Measurements from ENCODE around the gene NUDT14. TPM values are rescaled to one million over a fixed set of nuclear protein-coding genes. Genes with fewer than 3 reads are reported as not detected.

Gene NUDT14
- polyA plus RNA-seq, 3 donors, result 22.0 to 37.4 (median 23.9) TPM

GRCh38 chr14:105173145-105173544 lies 8.0 kb downstream of the NUDT14 start:
- no peaks in the 10 kb centered on the region for H3K9me3 ChIP-seq (replicated peaks in 1 of 2; ENCODE audit: control insufficient read depth in 1 of 2, insufficient read depth in 1 of 2, low read length in 2 of 2)
- H3K27me3 ChIP-seq (ENCODE audit: control insufficient read depth in 2 of 2, insufficient read depth in 2 of 2, low read length in 2 of 2), result peaks cover 16 to 54% of the 10 kb centered on the region in 2 donors
- no peak overlapping the region for H3K4me2 ChIP-seq (replicated peaks; ENCODE audit: extremely low read depth, low read length, poor library complexity, severe bottlenecking)
- Mint-ChIP-seq H3K4me3 (no peak overlapping the region), H3K27ac (no peak overlapping the region), H3K27me3 (ENCODE audit: low read depth in 3 of 3) (peaks cover 48 to 86% (median 55%) of the 10 kb centered on the region in 3 donors), H3K4me1 (peaks cover 14% of the 10 kb centered on the region), H3K36me3 (no peaks in the 10 kb centered on the region), H3K9me3 (peaks cover 0 to 17% (median 0%) of the 10 kb centered on the region in 7 donors)
- H3K4me3 ChIP-seq (replicated peaks in 1 of 3; ENCODE audit: low read depth in 2 of 3, low read length in 3 of 3), result no peak overlapping the region
- DNase-seq, result no peak
- H3K4me1 ChIP-seq (ENCODE audit: control insufficient read depth in 1 of 2, insufficient read depth in 2 of 2, low read length in 2 of 2), result peaks cover 9 to 14% of the 10 kb centered on the region in 2 donors
- no peak overlapping the region for H2AFZ ChIP-seq (ENCODE audit: insufficient read depth, low read depth, low read length, poor library complexity, severe bottlenecking)
- 84% methylated on average over 7 of the region's 13 CpGs for WGBS (ENCODE audit: insufficient coverage)
- H3K36me3 ChIP-seq (replicated peaks in 1 of 2; ENCODE audit: control insufficient read depth in 1 of 2, insufficient read depth in 2 of 2, low read length in 2 of 2), result no peaks in the 10 kb centered on the region
- intact Hi-C loops (cut with micrococcal nuclease), result no loop called here
- H3K79me2 ChIP-seq (ENCODE audit: insufficient read depth, low read length), result no peaks in the 10 kb centered on the region
- peaks cover 12% of the 10 kb centered on the region for H4K20me1 ChIP-seq (ENCODE audit: insufficient read depth, low read length)
- H3K9ac ChIP-seq (ENCODE audit: insufficient read depth, low read length, poor library complexity, severe bottlenecking), result no peak overlapping the region
- TF ChIP-seq CTCF (IDR thresholded peaks at IDR 0.05), result no peak
- no peak overlapping the region for H3K27ac ChIP-seq (ENCODE audit: low read depth in 1 of 2, low read length in 2 of 2)

GRCh38 chr14:105172476-105172875 lies 8.6 kb downstream of the NUDT14 start:
- H3K79me2 ChIP-seq (ENCODE audit: insufficient read depth, low read length), result no peaks in the 10 kb centered on the region
- intact Hi-C loops (cut with micrococcal nuclease), result no loop called here
- no peak overlapping the region for H2AFZ ChIP-seq (ENCODE audit: insufficient read depth, low read depth, low read length, poor library complexity, severe bottlenecking)
- 80% methylated on average over 7 of the region's 7 CpGs for WGBS (ENCODE audit: insufficient coverage)
- H4K20me1 ChIP-seq (ENCODE audit: insufficient read depth, low read length), result peaks cover 12% of the 10 kb centered on the region
- Mint-ChIP-seq H3K27me3 (ENCODE audit: low read depth in 3 of 3) (peaks cover 51 to 88% (median 58%) of the 10 kb centered on the region in 3 donors), H3K4me1 (peaks cover 14% of the 10 kb centered on the region), H3K27ac (no peak overlapping the region), H3K9me3 (peaks cover 0 to 17% (median 0%) of the 10 kb centered on the region in 7 donors), H3K4me3 (no peak overlapping the region), H3K36me3 (no peaks in the 10 kb centered on the region)
- H3K9me3 ChIP-seq (replicated peaks in 1 of 2; ENCODE audit: control insufficient read depth in 1 of 2, insufficient read depth in 1 of 2, low read length in 2 of 2), result no peaks in the 10 kb centered on the region
- DNase-seq, result no peak
- peaks cover 16 to 54% of the 10 kb centered on the region in 2 donors for H3K27me3 ChIP-seq (ENCODE audit: control insufficient read depth in 2 of 2, insufficient read depth in 2 of 2, low read length in 2 of 2)
- H3K4me2 ChIP-seq (replicated peaks; ENCODE audit: extremely low read depth, low read length, poor library complexity, severe bottlenecking), result no peak overlapping the region
- no peaks in the 10 kb centered on the region for H3K36me3 ChIP-seq (replicated peaks in 1 of 2; ENCODE audit: control insufficient read depth in 1 of 2, insufficient read depth in 2 of 2, low read length in 2 of 2)
- TF ChIP-seq CTCF (IDR thresholded peaks at IDR 0.05), result no peak
- H3K4me3 ChIP-seq (replicated peaks in 1 of 3; ENCODE audit: low read depth in 2 of 3, low read length in 3 of 3), result no peak overlapping the region
- H3K27ac ChIP-seq (ENCODE audit: low read depth in 1 of 2, low read length in 2 of 2), result no peak overlapping the region
- H3K4me1 ChIP-seq (ENCODE audit: control insufficient read depth in 1 of 2, insufficient read depth in 2 of 2, low read length in 2 of 2), result peaks cover 9 to 18% of the 10 kb centered on the region in 2 donors
- H3K9ac ChIP-seq (ENCODE audit: insufficient read depth, low read length, poor library complexity, severe bottlenecking), result no peak overlapping the region
